Endothelial cell of umbilical vein (primary cell): ENCODE measurements around the gene MAL.

Experiments used
- CTCF ChIP-seq, 2 donors: IDR thresholded peaks; 1 replicate in 1 of 2; 2 replicates in 1 of 2; pipeline ENCODE4 v1.5.1; 2011; ENCODE audit warnings: low read length in 2 of 2, mild to moderate bottlenecking in 2 of 2, moderate library complexity in 2 of 2, control low read depth in 1 of 2, inconsistent platforms in 1 of 2, low read depth in 1 of 2; ENCODE audit not compliant: insufficient read depth in 1 of 2; ENCODE audit errors: extremely low read depth in 1 of 2
- EZH2 ChIP-seq: IDR thresholded peaks from 2 replicates; pipeline ENCODE4 v1.6.1; 2012; ENCODE audit warnings: borderline replicate concordance, low read depth, mild to moderate bottlenecking, moderate library complexity, low read length, inconsistent platforms; ENCODE audit not compliant: severe bottlenecking
- JUN ChIP-seq: IDR thresholded peaks from 2 replicates; pipeline ENCODE4 v1.6.1; 2011; ENCODE audit warnings: borderline replicate concordance, low read depth; ENCODE audit not compliant: insufficient read length, insufficient read depth
- MYC ChIP-seq: IDR thresholded peaks from one replicate; pipeline ENCODE4 v1.6.1; 2011; ENCODE audit warnings: mild to moderate bottlenecking, low read depth, low read length
- POLR2A ChIP-seq: IDR thresholded peaks from 2 replicates; pipeline ENCODE4 v1.6.1; 2012; ENCODE audit warnings: low read depth, mild to moderate bottlenecking, control low read depth, low read length
- POLR2AphosphoS5 ChIP-seq: IDR thresholded peaks from 2 replicates; pipeline ENCODE4 v1.6.1; 2012; ENCODE audit warnings: low read depth, mild to moderate bottlenecking, control low read depth, low read length, moderate library complexity; ENCODE audit not compliant: insufficient read depth

GRCh38 chr2:94986392-94986963 is 39.0 kb upstream of the MAL start:
- TF ChIP-seq CTCF (IDR thresholded peaks at IDR 0.05; ENCODE audit: extremely low read depth in 1 of 2, insufficient read depth in 1 of 2, low read depth in 1 of 2, low read length in 2 of 2) (peak; percentile 61 to 76), POLR2AphosphoS5 (no peak), POLR2A (no peak), EZH2 (no peak), JUN (no peak), MYC (no peak)
